ENCODE measurements around the gene MTUS2.
A peak's percentile ranks its signal among the peaks of the same experiment; 100 is the strongest.

Gene MTUS2

GRCh38 chr13:29526741-29527140 lies 706.6 kb downstream of the MTUS2 start:
- H3K36me3 Mint-ChIP-seq (ENCODE audit: low read depth): peaks cover 16% of the 10 kb centered on the region
- no peak overlapping the region for H3K4me3 Mint-ChIP-seq
- no peak overlapping the region for H3K27ac Mint-ChIP-seq
- H3K9me3 Mint-ChIP-seq: no peaks in the 10 kb centered on the region
- H3K4me1 Mint-ChIP-seq (ENCODE audit: low read depth): no peaks in the 10 kb centered on the region
- H3K27me3 Mint-ChIP-seq (ENCODE audit: low read depth): no peaks in the 10 kb centered on the region

GRCh38 chr13:29527511-29527910 lies 707.4 kb downstream of the MTUS2 start:
- Mint-ChIP-seq H3K27ac (no peak overlapping the region), H3K4me3 (no peak overlapping the region), H3K27me3 (ENCODE audit: low read depth) (no peaks in the 10 kb centered on the region), H3K36me3 (ENCODE audit: low read depth) (peaks cover 13% of the 10 kb centered on the region), H3K4me1 (ENCODE audit: low read depth) (no peaks in the 10 kb centered on the region), H3K9me3 (no peaks in the 10 kb centered on the region)

GRCh38 chr13:29527916-29528315 lies 707.8 kb downstream of the MTUS2 start:
- Mint-ChIP-seq H3K4me1 (ENCODE audit: low read depth) (no peaks in the 10 kb centered on the region), H3K4me3 (no peak overlapping the region), H3K27ac (no peak overlapping the region), H3K36me3 (ENCODE audit: low read depth) (peaks cover 16% of the 10 kb centered on the region), H3K9me3 (no peaks in the 10 kb centered on the region), H3K27me3 (ENCODE audit: low read depth) (no peaks in the 10 kb centered on the region)

- Mint-ChIP-seq H3K27ac (no peak overlapping the region), H3K4me3 (no peak overlapping the region), H3K36me3 (ENCODE audit: low read depth) (peaks cover 19% of the 10 kb centered on the region), H3K27me3 (ENCODE audit: low read depth) (no peaks in the 10 kb centered on the region), H3K9me3 (no peaks in the 10 kb centered on the region), H3K4me1 (ENCODE audit: low read depth) (peaks cover 2% of the 10 kb centered on the region)
Measured at GRCh38 chr13:29529754-29530153, 709.6 kb downstream of the MTUS2 start.

- Mint-ChIP-seq H3K9me3 (no peaks in the 10 kb centered on the region), H3K4me1 (ENCODE audit: low read depth) (peaks cover 2% of the 10 kb centered on the region), H3K36me3 (ENCODE audit: low read depth) (peaks cover 19% of the 10 kb centered on the region), H3K27me3 (ENCODE audit: low read depth) (no peaks in the 10 kb centered on the region), H3K4me3 (no peak overlapping the region), H3K27ac (no peak overlapping the region)
Measured at GRCh38 chr13:29530901-29531300, 710.8 kb downstream of the MTUS2 start.

- Mint-ChIP-seq H3K4me3 (no peak overlapping the region), H3K27me3 (ENCODE audit: low read depth) (no peaks in the 10 kb centered on the region), H3K9me3 (no peaks in the 10 kb centered on the region), H3K27ac (no peak overlapping the region), H3K4me1 (ENCODE audit: low read depth) (peaks cover 4% of the 10 kb centered on the region), H3K36me3 (ENCODE audit: low read depth) (peaks cover 21% of the 10 kb centered on the region)
Measured at GRCh38 chr13:29532116-29532515, 712.0 kb downstream of the MTUS2 start.

- H3K27me3 Mint-ChIP-seq (ENCODE audit: low read depth): no peaks in the 10 kb centered on the region
- H3K4me1 Mint-ChIP-seq (ENCODE audit: low read depth): peaks cover 5% of the 10 kb centered on the region
- no peak overlapping the region for H3K27ac Mint-ChIP-seq
- no peaks in the 10 kb centered on the region for H3K9me3 Mint-ChIP-seq
- H3K4me3 Mint-ChIP-seq: no peak overlapping the region
- H3K36me3 Mint-ChIP-seq (ENCODE audit: low read depth): peaks cover 21% of the 10 kb centered on the region
Measured at GRCh38 chr13:29532821-29533220, 712.7 kb downstream of the MTUS2 start.

GRCh38 chr13:29534083-29534482 lies 713.9 kb downstream of the MTUS2 start:
- Mint-ChIP-seq H3K4me1 (ENCODE audit: low read depth) (peaks cover 10% of the 10 kb centered on the region), H3K9me3 (no peaks in the 10 kb centered on the region), H3K36me3 (ENCODE audit: low read depth) (peaks cover 19% of the 10 kb centered on the region), H3K27ac (no peak overlapping the region), H3K27me3 (ENCODE audit: low read depth) (no peaks in the 10 kb centered on the region), H3K4me3 (no peak overlapping the region)

- Mint-ChIP-seq H3K27me3 (ENCODE audit: low read depth) (no peaks in the 10 kb centered on the region), H3K27ac (no peak overlapping the region), H3K36me3 (ENCODE audit: low read depth) (peaks cover 13% of the 10 kb centered on the region), H3K4me3 (no peak overlapping the region), H3K9me3 (no peaks in the 10 kb centered on the region), H3K4me1 (ENCODE audit: low read depth) (peaks cover 15% of the 10 kb centered on the region)
Measured at GRCh38 chr13:29535663-29536655, 715.8 kb downstream of the MTUS2 start.

- Mint-ChIP-seq H3K27me3 (ENCODE audit: low read depth) (no peaks in the 10 kb centered on the region), H3K4me1 (ENCODE audit: low read depth) (peaks cover 21% of the 10 kb centered on the region), H3K27ac (no peak overlapping the region), H3K36me3 (ENCODE audit: low read depth) (peaks cover 16% of the 10 kb centered on the region), H3K4me3 (no peak overlapping the region), H3K9me3 (no peaks in the 10 kb centered on the region)
Measured at GRCh38 chr13:29536853-29537252, 716.7 kb downstream of the MTUS2 start.

- H3K4me1 Mint-ChIP-seq (ENCODE audit: low read depth): peaks cover 24% of the 10 kb centered on the region
- no peaks in the 10 kb centered on the region for H3K9me3 Mint-ChIP-seq
- H3K36me3 Mint-ChIP-seq (ENCODE audit: low read depth): peaks cover 10% of the 10 kb centered on the region
- H3K4me3 Mint-ChIP-seq: no peak overlapping the region
- H3K27me3 Mint-ChIP-seq (ENCODE audit: low read depth): no peaks in the 10 kb centered on the region
- no peak overlapping the region for H3K27ac Mint-ChIP-seq
Measured at GRCh38 chr13:29537736-29538651, 717.9 kb downstream of the MTUS2 start.

GRCh38 chr13:29538652-29539040 lies 718.5 kb downstream of the MTUS2 start:
- Mint-ChIP-seq H3K4me1 (ENCODE audit: low read depth) (peaks cover 27% of the 10 kb centered on the region), H3K4me3 (no peak overlapping the region), H3K9me3 (no peaks in the 10 kb centered on the region), H3K36me3 (ENCODE audit: low read depth) (peaks cover 8% of the 10 kb centered on the region), H3K27ac (no peak overlapping the region), H3K27me3 (ENCODE audit: low read depth) (no peaks in the 10 kb centered on the region)

GRCh38 chr13:29539856-29540255 lies 719.7 kb downstream of the MTUS2 start:
- H3K4me1 Mint-ChIP-seq (ENCODE audit: low read depth): peaks cover 27% of the 10 kb centered on the region
- no peak overlapping the region for H3K4me3 Mint-ChIP-seq
- peak overlapping the region; percentile 31 for H3K27ac Mint-ChIP-seq
- peaks cover 7% of the 10 kb centered on the region for H3K36me3 Mint-ChIP-seq (ENCODE audit: low read depth)
- no peaks in the 10 kb centered on the region for H3K27me3 Mint-ChIP-seq (ENCODE audit: low read depth)
- H3K9me3 Mint-ChIP-seq: no peaks in the 10 kb centered on the region

GRCh38 chr13:29540334-29540733 lies 720.2 kb downstream of the MTUS2 start:
- Mint-ChIP-seq H3K4me1 (ENCODE audit: low read depth) (peaks cover 27% of the 10 kb centered on the region), H3K27me3 (ENCODE audit: low read depth) (no peaks in the 10 kb centered on the region), H3K36me3 (ENCODE audit: low read depth) (peaks cover 7% of the 10 kb centered on the region), H3K9me3 (no peaks in the 10 kb centered on the region), H3K4me3 (no peak overlapping the region), H3K27ac (no peak overlapping the region)

Measured in T-helper 1 cell treated with Interleukin-12 subunit alpha and Interleukin-12 subunit beta and Interleukin-4 antibody, amounts not matched to agents 30 μg/mL and 1 μg/mL, for 36 hours (primary cell).